ENCODE results near the gene PRPF40A. TPM values are rescaled to one million over a fixed set of nuclear protein-coding genes. Genes with fewer than 3 reads are reported as not detected.

The PRPF40A gene
- total and polyA plus RNA-seq, 9 of the 15 experiments (the other 6 are each of a cell fraction or from before 2014, with no cell fraction given), result 168 to 304 (median 264) TPM

DNA sequence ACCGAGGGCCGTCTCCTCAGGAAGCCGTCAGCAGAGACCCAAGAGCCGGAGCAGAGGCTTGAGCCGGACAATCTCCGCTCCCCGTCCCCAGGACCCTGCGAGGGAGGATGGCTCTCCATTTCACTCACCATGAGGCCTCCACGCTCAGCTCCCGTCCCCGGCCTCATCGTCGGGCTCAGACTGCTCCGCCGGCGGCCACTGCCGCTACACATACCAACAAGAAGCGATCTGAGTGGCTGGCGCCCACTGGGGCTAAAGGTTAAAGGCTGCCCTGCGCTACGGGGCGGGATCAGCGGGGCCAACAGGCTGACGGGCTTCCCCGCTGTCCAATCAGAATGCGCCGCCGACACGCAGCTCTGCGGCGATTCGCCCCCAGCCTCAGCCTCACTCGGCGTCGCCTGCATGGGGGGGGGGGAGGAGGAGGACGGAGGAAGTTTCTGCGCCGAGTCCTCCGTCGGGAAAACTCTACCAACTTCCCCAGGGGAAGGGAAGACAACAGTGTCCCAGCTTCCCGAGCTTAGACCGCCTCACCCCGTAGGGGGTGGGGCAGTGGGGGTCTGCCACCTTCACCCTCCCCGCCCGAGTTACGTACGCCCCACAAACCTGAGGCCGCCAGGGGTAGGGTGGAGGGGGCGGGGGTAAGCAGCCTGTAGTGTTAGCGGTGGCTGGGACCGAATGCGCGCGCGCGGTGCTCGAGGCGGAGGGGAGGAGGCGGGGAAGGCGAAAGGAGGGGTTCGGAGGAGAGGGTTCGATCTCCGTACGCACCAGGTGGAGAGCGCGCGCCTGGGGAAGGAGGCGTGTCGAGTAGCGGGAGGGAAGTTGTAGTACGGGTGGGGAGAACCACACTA, at the start of gene PRPF40A (continued):
- peak in 1 of 2 experiments; percentile 32; a peak in 1 of 4 replicates for TF ChIP-seq SRF (CRISPR knock-in tag; IDR thresholded peaks at IDR 0.05)
- TF ChIP-seq SIX5 (IDR thresholded peaks at IDR 0.05; ENCODE audit: borderline replicate concordance in 1 of 2, insufficient read depth in 1 of 2, low read depth in 1 of 2, low read length in 2 of 2), result no peak
- no peak for TF ChIP-seq CBFA2T2 (conservative IDR thresholded peaks at IDR 0.05)
- TF ChIP-seq, protein P1, sequence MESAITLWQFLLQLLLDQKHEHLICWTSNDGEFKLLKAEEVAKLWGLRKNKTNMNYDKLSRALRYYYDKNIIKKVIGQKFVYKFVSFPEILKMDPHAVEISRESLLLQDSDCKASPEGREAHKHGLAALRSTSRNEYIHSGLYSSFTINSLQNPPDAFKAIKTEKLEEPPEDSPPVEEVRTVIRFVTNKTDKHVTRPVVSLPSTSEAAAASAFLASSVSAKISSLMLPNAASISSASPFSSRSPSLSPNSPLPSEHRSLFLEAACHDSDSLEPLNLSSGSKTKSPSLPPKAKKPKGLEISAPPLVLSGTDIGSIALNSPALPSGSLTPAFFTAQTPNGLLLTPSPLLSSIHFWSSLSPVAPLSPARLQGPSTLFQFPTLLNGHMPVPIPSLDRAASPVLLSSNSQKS (CRISPR knock-in tag; IDR thresholded peaks at IDR 0.05), result no peak; the same call in 1 of the 2 replicates
- TF ChIP-seq KDM2B (CRISPR knock-in tag; IDR thresholded peaks at IDR 0.05), result no peak
- no peak for TF ChIP-seq ZNF707 (CRISPR knock-in tag; conservative IDR thresholded peaks at IDR 0.05)
- no peak for TF ChIP-seq PCBP2 (IDR thresholded peaks at IDR 0.05; ENCODE audit: low read depth, low read length, poor library complexity, severe bottlenecking)
- TF ChIP-seq LCOR (CRISPR knock-in tag; IDR thresholded peaks at IDR 0.05), result peak; percentile 7; the same call in 1 of the 2 replicates
- no peak for TF ChIP-seq CREB5 (CRISPR knock-in tag; IDR thresholded peaks at IDR 0.05)
- TF ChIP-seq RAD21 (CRISPR knock-in tag; conservative IDR thresholded peaks at IDR 0.05 in 1 of 2, IDR thresholded peaks at IDR 0.05 in 1 of 2), result no peak
- no peak for TF ChIP-seq REST (IDR thresholded peaks at IDR 0.05; ENCODE audit: borderline replicate concordance)
- peak; percentile 19; the same call in 1 of the 2 replicates for TF ChIP-seq REST (CRISPR knock-in tag; IDR thresholded peaks at IDR 0.05; ENCODE audit: low read depth)
- TF ChIP-seq ZBTB5 (IDR thresholded peaks at IDR 0.05), result no peak
